Activated CD4-positive, alpha-beta T cell treated with anti-CD3 and anti-CD28 coated beads, Interleukin-2, amount 50 U/mL, for 48 hours (primary cell): ENCODE measurements around the gene ABCC5.
"Not testable (repeated sequence)": the region's sequence is repeated elsewhere in the genome, so short reads cannot be mapped to it uniquely, and the experiment has no call there.

Experiments used
- DNase-seq, 2 experiments: peaks; one replicate each; pipeline ENCODE4 v3.0.0-alpha.2; 2020

The ABCC5 gene

GRCh38 chr3:184015381-184016019, 2.2 kb downstream of the ABCC5 start:
- no peak for DNase-seq

- no peak for DNase-seq
These were observed 5.5 kb downstream of the ABCC5 start for GRCh38 chr3:184011937-184012889.

- no peak for DNase-seq
These were observed 6.3 kb downstream of the ABCC5 start for GRCh38 chr3:184011230-184011876.

- DNase-seq: no peak
These were observed 9.5 kb downstream of the ABCC5 start for GRCh38 chr3:184008161-184008560.

GRCh38 chr3:184007143-184007813, 10.4 kb downstream of the ABCC5 start:
- not testable (repeated sequence) for DNase-seq

GRCh38 chr3:184005941-184006507, 11.7 kb downstream of the ABCC5 start:
- DNase-seq: peak; percentile 4 to 10

- no peak for DNase-seq
These were observed 13.2 kb downstream of the ABCC5 start for GRCh38 chr3:184004476-184004875.

- no peak for DNase-seq
These were observed 14.3 kb downstream of the ABCC5 start for GRCh38 chr3:184003187-184003967.

GRCh38 chr3:184002469-184002868, 15.2 kb downstream of the ABCC5 start:
- no peak for DNase-seq

GRCh38 chr3:184001761-184002160, 15.9 kb downstream of the ABCC5 start:
- DNase-seq: no peak

- DNase-seq: no peak
These were observed 26.3 kb downstream of the ABCC5 start for GRCh38 chr3:183991403-183991802.

- no peak for DNase-seq
These were observed 29.4 kb downstream of the ABCC5 start for GRCh38 chr3:183988216-183988790.

- no peak for DNase-seq
These were observed 30.6 kb downstream of the ABCC5 start for GRCh38 chr3:183987000-183987600.

- no peak for DNase-seq
These were observed 32.6 kb downstream of the ABCC5 start for GRCh38 chr3:183984749-183985729.

GRCh38 chr3:183984127-183984740, 33.5 kb downstream of the ABCC5 start:
- no peak for DNase-seq

- no peak for DNase-seq
These were observed 35.6 kb downstream of the ABCC5 start for GRCh38 chr3:183981990-183982644.

GRCh38 chr3:183980403-183980802, 37.3 kb downstream of the ABCC5 start:
- DNase-seq: no peak

GRCh38 chr3:183975981-183976662, 41.6 kb downstream of the ABCC5 start:
- no peak for DNase-seq
